ENCODE results near the gene BOC. TPM values are rescaled to one million over a fixed set of nuclear protein-coding genes. Genes with fewer than 3 reads are reported as not detected.
A peak's percentile ranks its signal among the peaks of the same experiment; 100 is the strongest.

BOC gene
- total RNA-seq, 3 donors from 2014 or later, result 48.8 to 56.6 (median 55.1) TPM

GRCh38 chr3:113238503-113238902 is 27.1 kb downstream of the BOC start:
- TF ChIP-seq POLR2A (IDR thresholded peaks at IDR 0.05) (no peak), POLR2AphosphoS5 (IDR thresholded peaks at IDR 0.05) (no peak)
- TF ChIP-seq, protein P1, sequence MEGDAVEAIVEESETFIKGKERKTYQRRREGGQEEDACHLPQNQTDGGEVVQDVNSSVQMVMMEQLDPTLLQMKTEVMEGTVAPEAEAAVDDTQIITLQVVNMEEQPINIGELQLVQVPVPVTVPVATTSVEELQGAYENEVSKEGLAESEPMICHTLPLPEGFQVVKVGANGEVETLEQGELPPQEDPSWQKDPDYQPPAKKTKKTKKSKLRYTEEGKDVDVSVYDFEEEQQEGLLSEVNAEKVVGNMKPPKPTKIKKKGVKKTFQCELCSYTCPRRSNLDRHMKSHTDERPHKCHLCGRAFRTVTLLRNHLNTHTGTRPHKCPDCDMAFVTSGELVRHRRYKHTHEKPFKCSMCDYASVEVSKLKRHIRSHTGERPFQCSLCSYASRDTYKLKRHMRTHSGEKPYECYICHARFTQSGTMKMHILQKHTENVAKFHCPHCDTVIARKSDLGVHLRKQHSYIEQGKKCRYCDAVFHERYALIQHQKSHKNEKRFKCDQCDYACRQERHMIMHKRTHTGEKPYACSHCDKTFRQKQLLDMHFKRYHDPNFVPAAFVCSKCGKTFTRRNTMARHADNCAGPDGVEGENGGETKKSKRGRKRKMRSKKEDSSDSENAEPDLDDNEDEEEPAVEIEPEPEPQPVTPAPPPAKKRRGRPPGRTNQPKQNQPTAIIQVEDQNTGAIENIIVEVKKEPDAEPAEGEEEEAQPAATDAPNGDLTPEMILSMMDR (IDR thresholded peaks at IDR 0.05), result no peak
- no peaks in the 10 kb centered on the region for H3K36me3 ChIP-seq
- H3K27ac ChIP-seq, result peak overlapping the region; percentile 26 to 92
- H3K4me3 ChIP-seq, result no peak overlapping the region
- H3K27me3 ChIP-seq, result no peaks in the 10 kb centered on the region
- intact Hi-C loops (cut with DNase I; ENCODE audit: low total_unique reads), result no loop called here
- H3K9me3 ChIP-seq, result no peaks in the 10 kb centered on the region
- peaks cover 3 to 14% of the 10 kb centered on the region in 2 donors for H3K4me1 ChIP-seq
- DNase-seq (ENCODE audit: low spot score in 2 of 2), result no peak

DNA sequence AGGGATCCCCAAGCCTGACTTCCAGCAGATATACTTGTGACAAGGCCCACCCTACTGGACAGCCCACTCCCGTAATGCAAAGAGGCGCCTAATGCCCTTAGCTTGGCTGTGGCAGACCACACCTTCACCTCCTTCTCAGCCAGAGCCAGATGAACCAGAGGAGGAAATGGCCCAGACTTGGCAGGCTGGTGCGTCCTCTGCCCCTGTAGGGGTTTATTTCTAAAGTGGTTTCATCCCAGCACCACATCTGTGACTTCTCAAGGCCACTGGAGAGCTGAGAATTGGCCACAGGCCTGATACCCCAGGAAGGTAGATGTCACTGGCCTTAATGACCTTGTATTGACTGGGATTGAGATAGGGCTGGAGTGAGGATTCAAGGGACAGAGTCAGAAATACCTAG is 29.5 kb downstream of the BOC start:
- intact Hi-C loops (cut with DNase I; ENCODE audit: low total_unique reads), result no loop called here
- Histone ChIP-seq H3K9me3 (no peaks in the 10 kb centered on the region), H3K27me3 (no peaks in the 10 kb centered on the region), H3K4me3 (no peak overlapping the region), H3K4me1 (peaks cover 0 to 8% of the 10 kb centered on the region in 2 donors), H3K27ac (peak overlapping the region; percentile 91 to 92), H3K36me3 (no peaks in the 10 kb centered on the region)
- no peak for TF ChIP-seq POLR2AphosphoS5 (IDR thresholded peaks at IDR 0.05)
- TF ChIP-seq, protein P1 (IDR thresholded peaks at IDR 0.05), result no peak
- no peak for TF ChIP-seq POLR2A (IDR thresholded peaks at IDR 0.05)
- no peak for DNase-seq (ENCODE audit: low spot score in 2 of 2)

- Histone ChIP-seq H3K27ac (peak overlapping the region; percentile 91 to 92), H3K4me3 (peak overlapping the region in 1 of 3 donors; percentile 35), H3K9me3 (no peaks in the 10 kb centered on the region), H3K27me3 (no peaks in the 10 kb centered on the region), H3K4me1 (peaks cover 0 to 13% of the 10 kb centered on the region in 2 donors), H3K36me3 (no peaks in the 10 kb centered on the region)
- no peak for DNase-seq (ENCODE audit: low spot score in 2 of 2)
- TF ChIP-seq, protein P1 (IDR thresholded peaks at IDR 0.05), result no peak
- no peak for TF ChIP-seq POLR2AphosphoS5 (IDR thresholded peaks at IDR 0.05)
- intact Hi-C loops (cut with DNase I; ENCODE audit: low total_unique reads), result no loop called here
These were observed 30.1 kb downstream of the BOC start for GRCh38 chr3:113241292-113242095.

- Histone ChIP-seq H3K9me3 (no peaks in the 10 kb centered on the region), H3K36me3 (no peaks in the 10 kb centered on the region), H3K27me3 (no peaks in the 10 kb centered on the region), H3K4me3 (no peak overlapping the region), H3K27ac (peak overlapping the region; percentile 91 to 92), H3K4me1 (peaks cover 0 to 16% of the 10 kb centered on the region in 2 donors)
- DNase-seq (ENCODE audit: low spot score in 2 of 2), result no peak
- TF ChIP-seq, protein P1 (IDR thresholded peaks at IDR 0.05), result no peak
- TF ChIP-seq POLR2AphosphoS5 (IDR thresholded peaks at IDR 0.05) (no peak), POLR2A (IDR thresholded peaks at IDR 0.05) (no peak)
- intact Hi-C loops (cut with DNase I; ENCODE audit: low total_unique reads), result no loop called here
These were observed 30.8 kb downstream of the BOC start for GRCh38 chr3:113242096-113242581.

DNA sequence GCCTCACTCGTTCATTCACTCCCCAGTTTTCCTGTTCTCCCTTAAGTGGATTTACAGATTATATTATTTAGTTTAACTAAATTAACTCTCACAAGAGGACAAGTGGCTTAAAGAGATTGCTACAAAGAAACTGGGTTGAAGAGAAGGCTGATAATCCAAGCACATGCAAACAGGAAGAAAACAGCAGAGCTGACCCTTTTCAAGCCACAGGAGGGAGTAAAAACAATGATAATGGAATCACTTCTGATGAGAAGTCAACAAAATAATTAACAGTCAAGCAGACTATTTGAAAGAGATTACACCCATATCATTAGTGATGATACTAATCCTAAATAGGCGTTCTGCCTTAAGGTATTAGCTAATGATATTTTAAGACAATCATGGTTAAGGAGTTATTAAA is 31.7 kb downstream of the BOC start:
- no peak for DNase-seq (ENCODE audit: low spot score in 2 of 2)
- H3K36me3 ChIP-seq, result no peaks in the 10 kb centered on the region
- H3K27ac ChIP-seq, result peak overlapping the region; percentile 91 to 92
- no peaks in the 10 kb centered on the region for H3K27me3 ChIP-seq
- H3K4me1 ChIP-seq, result peaks cover 0 to 16% of the 10 kb centered on the region in 2 donors
- intact Hi-C loops (cut with DNase I; ENCODE audit: low total_unique reads), result no loop called here
- no peak overlapping the region for H3K4me3 ChIP-seq
- TF ChIP-seq POLR2AphosphoS5 (IDR thresholded peaks at IDR 0.05) (no peak), POLR2A (IDR thresholded peaks at IDR 0.05) (no peak)
- TF ChIP-seq, protein P1 (IDR thresholded peaks at IDR 0.05), result no peak
- H3K9me3 ChIP-seq, result no peaks in the 10 kb centered on the region

Measured in breast epithelium (tissue), 4 donors.